IMR-90 (cell line): ENCODE measurements around the gene FLT1. TPM values are rescaled to one million over a fixed set of nuclear protein-coding genes. Genes with fewer than 3 reads are reported as not detected.

Experiments used
- ATAC-seq: fragments of 200-7000 bp; cut with Tn5 transposase; 2 replicates; pipeline ENCODE4 v1.9.1; 2020; ENCODE audit warnings: low read depth, mild to moderate bottlenecking, moderate library complexity
- BruUV-seq: library from RNA; stranded (reverse); fragments of 400-500 nt; replicated peaks from 2 replicates; lab custom pipeline; 2021; lab: Mats Ljungman, UMichigan
- CTCF ChIA-PET: fragments of 300-600 bp; formaldehyde crosslinking; extraction: SDS; loops from one replicate; lab custom pipeline; 2021; ENCODE audit warnings: antibody characterized with exemption; lab: Yijun Ruan, JAX
- POLR2A ChIA-PET: fragments of 300-600 bp; sonication (Branson Sonifier 250); formaldehyde crosslinking; loops from one replicate; lab custom pipeline; 2022; ENCODE audit warnings: antibody characterized with exemption; ENCODE audit not compliant: unreplicated experiment; lab: Charles Lee
- DNase-seq: peaks from one replicate; pipeline ENCODE4 v3.0.0; 2013
- H2AFZ ChIP-seq: replicated peaks from 2 replicates; pipeline ENCODE3; 2013; ENCODE audit warnings: low read length, mild to moderate bottlenecking; ENCODE audit not compliant: poor library complexity
- H2AK5ac ChIP-seq: 2 replicates; pipeline ENCODE4 v1.6.1; 2013; ENCODE audit warnings: low read depth, low read length, inconsistent platforms
- H2AK9ac ChIP-seq: replicated peaks from 2 replicates; pipeline ENCODE3; 2013; ENCODE audit warnings: mild to moderate bottlenecking, low read depth, low read length, moderate library complexity; ENCODE audit not compliant: poor library complexity
- H2BK120ac ChIP-seq: 2 replicates; pipeline ENCODE4 v1.6.1; 2013; ENCODE audit warnings: low read depth, low read length, inconsistent platforms
- H2BK15ac ChIP-seq: 3 replicates; pipeline ENCODE4 v1.6.1; 2013; ENCODE audit warnings: low read depth, low read length, inconsistent platforms
- H2BK20ac ChIP-seq: 2 replicates; pipeline ENCODE4 v1.6.1; 2013; ENCODE audit warnings: low read depth, mild to moderate bottlenecking, inconsistent platforms, low read length, moderate library complexity
- H2BK5ac ChIP-seq: 2 replicates; pipeline ENCODE4 v1.6.1; 2013; ENCODE audit warnings: mild to moderate bottlenecking, low read depth, low read length, inconsistent platforms; ENCODE audit not compliant: poor library complexity, severe bottlenecking
- H3K14ac ChIP-seq: replicated peaks from 2 replicates; pipeline ENCODE4 v1.6.1; 2013; ENCODE audit warnings: low read depth, low read length, inconsistent platforms
- H3K18ac ChIP-seq: 2 replicates; pipeline ENCODE4 v1.6.1; 2013; ENCODE audit warnings: low read depth, low read length, control low read depth
- H3K23ac ChIP-seq: 2 replicates; pipeline ENCODE4 v1.6.1; 2013; ENCODE audit warnings: low read depth, low read length, inconsistent platforms
- H3K27ac ChIP-seq: 2 replicates; pipeline ENCODE4 v1.5.1; 2013; ENCODE audit warnings: mild to moderate bottlenecking, control low read depth, low read length; ENCODE audit not compliant: insufficient read depth
- H3K27me3 ChIP-seq: 2 replicates; pipeline ENCODE4 v1.6.1; 2013; ENCODE audit warnings: low read length; ENCODE audit not compliant: control insufficient read depth, insufficient read depth
- H3K36me3 ChIP-seq: 2 replicates; pipeline ENCODE4 v1.6.1; 2013; ENCODE audit warnings: low read length, mixed read lengths; ENCODE audit not compliant: control insufficient read depth, insufficient read depth
- H3K4ac ChIP-seq: 2 replicates; pipeline ENCODE4 v1.6.1; 2013; ENCODE audit warnings: low read depth, low read length, inconsistent platforms
- H3K4me1 ChIP-seq: 2 replicates; pipeline ENCODE4 v1.6.1; 2013; ENCODE audit warnings: low read length, mixed read lengths; ENCODE audit not compliant: control insufficient read depth, insufficient read depth
- H3K4me2 ChIP-seq: 2 replicates; pipeline ENCODE4 v1.6.1; 2013; ENCODE audit warnings: low read depth, mild to moderate bottlenecking, control low read depth, low read length, moderate library complexity
- H3K4me3 ChIP-seq: 2 replicates; pipeline ENCODE4 v1.5.1; 2013; ENCODE audit warnings: low read depth, mild to moderate bottlenecking, control low read depth, low read length, moderate library complexity; ENCODE audit not compliant: insufficient read depth
- H3K56ac ChIP-seq: 2 replicates; pipeline ENCODE4 v1.6.1; 2013; ENCODE audit warnings: low read length, inconsistent platforms; ENCODE audit not compliant: insufficient read depth; ENCODE audit errors: extremely low read depth
- H3K79me1 ChIP-seq, 2 experiments: 2 replicates each; pipeline ENCODE4 v1.6.1; 2013; ENCODE audit warnings: low read length in 2 of 2, inconsistent platforms in 1 of 2, low read depth in 1 of 2
- H3K9ac ChIP-seq: 2 replicates; pipeline ENCODE4 v1.6.1; 2013; ENCODE audit warnings: low read depth, low read length, control low read depth
- H3K9me1 ChIP-seq: 2 replicates; pipeline ENCODE4 v1.6.1; 2013; ENCODE audit warnings: low read length, inconsistent platforms; ENCODE audit not compliant: insufficient read depth
- H3K9me3 ChIP-seq: 2 replicates; pipeline ENCODE4 v1.6.1; 2013; ENCODE audit warnings: low read length; ENCODE audit not compliant: control insufficient read depth, insufficient read depth
- H4K20me1 ChIP-seq: 2 replicates; pipeline ENCODE4 v1.6.1; 2013; ENCODE audit warnings: low read length, inconsistent platforms; ENCODE audit not compliant: insufficient read depth
- H4K5ac ChIP-seq: 2 replicates; pipeline ENCODE4 v1.6.1; 2013; ENCODE audit warnings: mild to moderate bottlenecking, low read depth, low read length, control low read depth
- H4K8ac ChIP-seq, 2 experiments: 2 replicates each; pipeline ENCODE4 v1.6.1; 2013; ENCODE audit warnings: low read depth in 2 of 2, low read length in 2 of 2, control low read depth in 1 of 2, inconsistent platforms in 1 of 2
- H4K91ac ChIP-seq: 2 replicates; pipeline ENCODE4 v1.6.1; 2013; ENCODE audit warnings: low read depth, low read length, inconsistent platforms; ENCODE audit not compliant: insufficient read depth
- BHLHE40 ChIP-seq: fragments of 150-350 bp; IDR thresholded peaks from 2 replicates; pipeline ENCODE4 v1.6.1; 2016; ENCODE audit warnings: mild to moderate bottlenecking, low read depth, low read length
- CEBPB ChIP-seq: IDR thresholded peaks from 2 replicates; pipeline ENCODE4 v1.6.1; 2012; ENCODE audit warnings: low read depth, low read length, improper control_type of control experiment
- CTCF ChIP-seq: conservative IDR thresholded peaks from 2 replicates; pipeline ENCODE4 v1.5.1; 2012; ENCODE audit warnings: mild to moderate bottlenecking, low read depth, low read length, improper control_type of control experiment
- ELK1 ChIP-seq: fragments of 150-350 bp; IDR thresholded peaks from 2 replicates; pipeline ENCODE4 v1.6.1; 2016; ENCODE audit warnings: low read depth, mild to moderate bottlenecking, low read length, moderate library complexity, borderline replicate concordance
- FOS ChIP-seq: fragments of 150-350 bp; IDR thresholded peaks from 2 replicates; pipeline ENCODE4 v1.6.1; 2016; ENCODE audit warnings: low read depth, low read length
- MAFK ChIP-seq: IDR thresholded peaks from 2 replicates; pipeline ENCODE4 v1.6.1; 2012; ENCODE audit warnings: low read depth, low read length, improper control_type of control experiment
- MXI1 ChIP-seq: IDR thresholded peaks from 2 replicates; pipeline ENCODE4 v1.6.1; 2012; ENCODE audit warnings: low read depth, mild to moderate bottlenecking, low read length, moderate library complexity, borderline replicate concordance
- POLR2A ChIP-seq: IDR thresholded peaks from 2 replicates; pipeline ENCODE4 v1.6.1; 2012; ENCODE audit warnings: mild to moderate bottlenecking, low read depth, low read length
- RAD21 ChIP-seq: IDR thresholded peaks from 2 replicates; pipeline ENCODE4 v1.6.1; 2012; ENCODE audit warnings: low read length, improper control_type of control experiment
- RCOR1 ChIP-seq: IDR thresholded peaks from 2 replicates; pipeline ENCODE4 v1.6.1; 2012; ENCODE audit warnings: mild to moderate bottlenecking, low read length, improper control_type of control experiment; ENCODE audit not compliant: insufficient replicate concordance
- RFX5 ChIP-seq: IDR thresholded peaks from 2 replicates; pipeline ENCODE4 v1.8.0; 2012; ENCODE audit warnings: low read depth, mild to moderate bottlenecking, low read length, moderate library complexity
- SMC3 ChIP-seq: fragments of 150-350 bp; IDR thresholded peaks from 2 replicates; pipeline ENCODE4 v1.6.1; 2016; ENCODE audit warnings: low read depth, mild to moderate bottlenecking, antibody characterized with exemption, low read length, moderate library complexity
- USF2 ChIP-seq: fragments of 150-350 bp; IDR thresholded peaks from 2 replicates; pipeline ENCODE4 v1.6.1; 2017; ENCODE audit warnings: mild to moderate bottlenecking, antibody characterized with exemption, low read length, low read depth
- WGBS, 2 experiments: methylation state at CpG; one replicate each; pipeline versions ENCODE4 v1.1.5 to v1.1.7; 2013; ENCODE audit warnings: missing lambda C conversion rate in 2 of 2; ENCODE audit not compliant: insufficient read length in 1 of 2; ENCODE audit errors: extremely low coverage in 2 of 2; 5-methylcytosine and 5-hydroxymethylcytosine counted together
- dilution Hi-C: fragments of 300-500 bp; cut with HindIII; formaldehyde crosslinking; loops from one replicate; pipeline ENCODE4 v1.14.3; 2018; ENCODE audit warnings: low sequenced_read_pairs; ENCODE audit not compliant: unreplicated experiment
- in situ Hi-C: fragments of 300-500 bp; cut with MboI; formaldehyde crosslinking; loops from 3 replicates; pipeline ENCODE4 v1.14.3; 2019; ENCODE audit warnings: low sequenced_read_pairs, inconsistent platforms, mixed read lengths
- intact Hi-C: fragments of 100-400 bp; cut with micrococcal nuclease; formaldehyde crosslinking; loops from 2 replicates; pipeline ENCODE4 v1.10.0; 2022
- polyA plus RNA-seq, 3 experiments: library from polyadenylated mRNA; depleted of rRNA; stranded (reverse); fragments of >200 nt; gene quantifications; 2 replicates each; pipeline ENCODE4 v1.2.3, GENCODE V29; 2012; ENCODE audit warnings: low replicate concordance in 1 of 3
- total RNA-seq: library from RNA; depleted of rRNA; stranded (reverse); fragments of >200 nt; gene quantifications from 2 replicates; pipeline ENCODE4 v1.2.3, GENCODE V29; 2012

FLT1 gene
- total and polyA plus RNA-seq, 2 of the 4 experiments (the other 2 are of a cell fraction): 4.5 to 10.4 TPM

GRCh38 chr13:28297341-28297740, 197.6 kb downstream of the FLT1 start:
- Histone ChIP-seq H3K27me3 (no peaks in the 10 kb centered on the region), H3K9me3 (no peaks in the 10 kb centered on the region), H3K27ac (no peak overlapping the region), H3K79me1 (no peaks in the 10 kb centered on the region), H4K20me1 (no peaks in the 10 kb centered on the region), H3K9ac (no peak overlapping the region), H3K4me2 (no peak overlapping the region), H2AFZ (no peak overlapping the region), H3K9me1 (no peaks in the 10 kb centered on the region), H2BK20ac (no peak overlapping the region), H3K23ac (no peak overlapping the region), H2AK5ac (no peak overlapping the region), H2BK120ac (no peak overlapping the region), H3K4me3 (no peak overlapping the region), H3K4me1 (no peaks in the 10 kb centered on the region), H3K4ac (no peak overlapping the region), H3K14ac (no peak overlapping the region), H3K36me3 (peaks cover 5% of the 10 kb centered on the region), H3K56ac (no peak overlapping the region), H2BK15ac (no peak overlapping the region), H4K91ac (no peak overlapping the region), H3K18ac (no peak overlapping the region), H2BK5ac (no peak overlapping the region), H4K5ac (no peak overlapping the region), H4K8ac (no peak overlapping the region), H2AK9ac (no peak overlapping the region)
- no CpG with 5 or more reads among the region's 3 CpGs for WGBS, 2 experiments
- ChIA-PET POLR2A (no interaction called here), CTCF (no interaction called here)
- TF ChIP-seq CTCF (no peak), RFX5 (no peak), MAFK (no peak), MXI1 (no peak), FOS (no peak), RCOR1 (no peak), BHLHE40 (no peak), ELK1 (no peak), RAD21 (no peak), CEBPB (no peak), USF2 (no peak), SMC3 (no peak), POLR2A (no peak)
- DNase-seq: no peak
- dilution Hi-C loops (no loop called here), in situ Hi-C loops (no loop called here), intact Hi-C loops (no loop called here)
- ATAC-seq: no peak
- no TSS peak for BruUV-seq
